Astrocyte of the cerebellum (primary cell): ENCODE results near the gene MYO16.

Source experiments
- DNase-seq: peaks from one replicate; pipeline ENCODE4 v3.0.0-alpha.2; 2011; ENCODE audit warnings: low read depth
- H3K4me3 ChIP-seq: 2 replicates; pipeline ENCODE4 v1.5.1; 2011; ENCODE audit warnings: mild to moderate bottlenecking, low read depth, low read length, moderate library complexity
- CTCF ChIP-seq: IDR thresholded peaks from 2 replicates; pipeline ENCODE4 v1.5.1; 2012; ENCODE audit warnings: low read length, low read depth, moderate library complexity, mild to moderate bottlenecking; ENCODE audit errors: missing control alignments
- in situ Hi-C: cut with HindIII; loops from 2 replicates; pipeline ENCODE4 v1.10.0; 2017; ENCODE audit warnings: low sequenced_read_pairs

MYO16 gene

GRCh38 chr13:109126891-109127641 is 497.7 kb downstream of the MYO16 start:
- in situ Hi-C loops = loop anchor here (5.0 kb wide), 1 partner anchor 45 kb away; no protein-coding TSS in a partner anchor
- no peak overlapping the region for H3K4me3 ChIP-seq
- no peak for DNase-seq
- TF ChIP-seq CTCF = no peak

GRCh38 chr13:109128121-109128520 is 498.7 kb downstream of the MYO16 start:
- no peak for DNase-seq
- in situ Hi-C loops = loop anchor here (5.0 kb wide), 1 partner anchor 46 kb away; no protein-coding TSS in a partner anchor
- no peak for TF ChIP-seq CTCF
- no peak overlapping the region for H3K4me3 ChIP-seq

- in situ Hi-C loops = no loop called here
- TF ChIP-seq CTCF = no peak
- no peak for DNase-seq
- H3K4me3 ChIP-seq = no peak overlapping the region
These were observed 500.9 kb downstream of the MYO16 start for GRCh38 chr13:109130093-109130835.

- TF ChIP-seq CTCF = no peak
- H3K4me3 ChIP-seq = no peak overlapping the region
- no peak for DNase-seq
- in situ Hi-C loops = no loop called here
These were observed 502.4 kb downstream of the MYO16 start for GRCh38 chr13:109131698-109132257.

GRCh38 chr13:109135018-109135417 is 505.6 kb downstream of the MYO16 start:
- no peak for DNase-seq
- in situ Hi-C loops = no loop called here
- no peak for TF ChIP-seq CTCF
- no peak overlapping the region for H3K4me3 ChIP-seq

GRCh38 chr13:109136873-109137272 is 507.5 kb downstream of the MYO16 start:
- no peak for DNase-seq
- H3K4me3 ChIP-seq = no peak overlapping the region
- TF ChIP-seq CTCF = no peak
- in situ Hi-C loops = no loop called here
